ENCODE data around the gene ANKLE2. TPM values are rescaled to one million over a fixed set of nuclear protein-coding genes. Genes with fewer than 3 reads are reported as not detected.
A peak's percentile ranks its signal among the peaks of the same experiment; 100 is the strongest.

Gene ANKLE2
- total and polyA plus RNA-seq, 10 of the 15 experiments (the other 5 are each of a cell fraction or from before 2014, with no cell fraction given), result 4.3 to 89.4 (median 53.0) TPM

DNA sequence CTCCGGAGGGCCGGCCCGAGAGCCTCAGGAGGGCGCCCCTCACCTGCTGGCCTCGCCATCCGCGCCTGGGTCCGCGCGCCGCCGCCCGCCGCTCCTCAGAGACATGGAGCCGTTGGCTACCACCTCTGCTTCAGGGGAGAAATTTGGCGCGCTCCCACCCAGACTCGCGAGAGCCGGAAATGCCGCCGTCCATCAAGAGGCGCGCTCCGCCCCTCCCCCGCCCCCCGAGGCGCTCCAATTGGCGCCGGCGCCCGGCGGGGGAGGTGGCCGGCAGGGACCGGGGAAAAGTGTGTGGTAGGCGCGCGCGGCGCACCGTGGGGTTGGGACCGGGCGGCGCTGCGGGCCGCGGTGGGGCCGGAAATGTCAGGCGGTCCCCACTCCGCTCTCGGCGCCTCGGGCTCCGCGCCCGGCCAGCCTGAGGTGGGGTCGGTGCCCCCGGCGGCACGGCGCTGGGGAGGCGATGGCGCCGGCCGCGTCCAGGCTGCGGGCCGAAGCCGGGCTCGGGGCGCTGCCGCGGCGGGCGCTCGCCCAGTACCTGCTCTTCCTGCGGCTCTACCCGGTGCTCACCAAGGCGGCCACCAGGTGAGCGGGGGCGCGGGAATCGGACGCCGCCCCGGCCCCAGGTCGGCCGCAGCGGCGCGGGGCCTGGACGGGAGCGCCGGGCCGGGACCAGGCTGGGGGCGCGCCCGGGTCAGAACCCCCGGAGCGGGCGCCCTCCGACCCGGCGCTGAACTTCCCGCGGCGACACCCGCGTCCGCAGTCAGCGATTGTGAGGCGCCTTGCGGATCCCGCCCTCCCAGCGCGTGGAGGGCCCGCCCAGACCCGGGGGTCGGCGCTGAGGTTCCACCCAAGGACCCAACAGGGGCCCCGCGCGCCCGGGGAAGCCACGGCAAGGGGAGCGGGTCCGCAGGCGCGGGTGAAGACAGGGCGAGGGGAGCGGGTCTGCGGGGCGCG lies 74.1 kb downstream of the ANKLE2 start, which contains the start of the genes POLE and PXMP2 (continued):
- TF ChIP-seq KDM1A (IDR thresholded peaks at IDR 0.05; ENCODE audit: borderline replicate concordance), result no peak
- TF ChIP-seq, protein P1, sequence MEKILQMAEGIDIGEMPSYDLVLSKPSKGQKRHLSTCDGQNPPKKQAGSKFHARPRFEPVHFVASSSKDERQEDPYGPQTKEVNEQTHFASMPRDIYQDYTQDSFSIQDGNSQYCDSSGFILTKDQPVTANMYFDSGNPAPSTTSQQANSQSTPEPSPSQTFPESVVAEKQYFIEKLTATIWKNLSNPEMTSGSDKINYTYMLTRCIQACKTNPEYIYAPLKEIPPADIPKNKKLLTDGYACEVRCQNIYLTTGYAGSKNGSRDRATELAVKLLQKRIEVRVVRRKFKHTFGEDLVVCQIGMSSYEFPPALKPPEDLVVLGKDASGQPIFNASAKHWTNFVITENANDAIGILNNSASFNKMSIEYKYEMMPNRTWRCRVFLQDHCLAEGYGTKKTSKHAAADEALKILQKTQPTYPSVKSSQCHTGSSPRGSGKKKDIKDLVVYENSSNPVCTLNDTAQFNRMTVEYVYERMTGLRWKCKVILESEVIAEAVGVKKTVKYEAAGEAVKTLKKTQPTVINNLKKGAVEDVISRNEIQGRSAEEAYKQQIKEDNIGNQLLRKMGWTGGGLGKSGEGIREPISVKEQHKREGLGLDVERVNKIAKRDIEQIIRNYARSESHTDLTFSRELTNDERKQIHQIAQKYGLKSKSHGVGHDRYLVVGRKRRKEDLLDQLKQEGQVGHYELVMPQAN (conservative IDR thresholded peaks at IDR 0.05), result peak; percentile 99
- TF ChIP-seq BACH1 (IDR thresholded peaks at IDR 0.05; ENCODE audit: borderline replicate concordance), result 0 out of 2 replicates have a peak, but pooled peaks have one; percentile 67
- TF ChIP-seq NR2C1 (IDR thresholded peaks at IDR 0.05), result peak; percentile 21
- TF ChIP-seq HDGF (IDR thresholded peaks at IDR 0.05), result no peak
- TF ChIP-seq CHD2 (IDR thresholded peaks at IDR 0.05; ENCODE audit: borderline replicate concordance, low read depth, low read length), result peak; percentile 100
- TF ChIP-seq NBN (IDR thresholded peaks at IDR 0.05), result no peak
- TF ChIP-seq ZNF207 (IDR thresholded peaks at IDR 0.05; ENCODE audit: borderline replicate concordance), result peak; percentile 69; the same call in 1 of the 2 replicates
- no peak for TF ChIP-seq CHD1 (IDR thresholded peaks at IDR 0.05; ENCODE audit: low read depth, low read length)
- TF ChIP-seq, protein P2, sequence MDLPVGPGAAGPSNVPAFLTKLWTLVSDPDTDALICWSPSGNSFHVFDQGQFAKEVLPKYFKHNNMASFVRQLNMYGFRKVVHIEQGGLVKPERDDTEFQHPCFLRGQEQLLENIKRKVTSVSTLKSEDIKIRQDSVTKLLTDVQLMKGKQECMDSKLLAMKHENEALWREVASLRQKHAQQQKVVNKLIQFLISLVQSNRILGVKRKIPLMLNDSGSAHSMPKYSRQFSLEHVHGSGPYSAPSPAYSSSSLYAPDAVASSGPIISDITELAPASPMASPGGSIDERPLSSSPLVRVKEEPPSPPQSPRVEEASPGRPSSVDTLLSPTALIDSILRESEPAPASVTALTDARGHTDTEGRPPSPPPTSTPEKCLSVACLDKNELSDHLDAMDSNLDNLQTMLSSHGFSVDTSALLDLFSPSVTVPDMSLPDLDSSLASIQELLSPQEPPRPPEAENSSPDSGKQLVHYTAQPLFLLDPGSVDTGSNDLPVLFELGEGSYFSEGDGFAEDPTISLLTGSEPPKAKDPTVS (IDR thresholded peaks at IDR 0.05; ENCODE audit: low read depth, low read length), result 0 out of 2 replicates have a peak, but pooled peaks have one; percentile 64
- TF ChIP-seq, protein P3, sequence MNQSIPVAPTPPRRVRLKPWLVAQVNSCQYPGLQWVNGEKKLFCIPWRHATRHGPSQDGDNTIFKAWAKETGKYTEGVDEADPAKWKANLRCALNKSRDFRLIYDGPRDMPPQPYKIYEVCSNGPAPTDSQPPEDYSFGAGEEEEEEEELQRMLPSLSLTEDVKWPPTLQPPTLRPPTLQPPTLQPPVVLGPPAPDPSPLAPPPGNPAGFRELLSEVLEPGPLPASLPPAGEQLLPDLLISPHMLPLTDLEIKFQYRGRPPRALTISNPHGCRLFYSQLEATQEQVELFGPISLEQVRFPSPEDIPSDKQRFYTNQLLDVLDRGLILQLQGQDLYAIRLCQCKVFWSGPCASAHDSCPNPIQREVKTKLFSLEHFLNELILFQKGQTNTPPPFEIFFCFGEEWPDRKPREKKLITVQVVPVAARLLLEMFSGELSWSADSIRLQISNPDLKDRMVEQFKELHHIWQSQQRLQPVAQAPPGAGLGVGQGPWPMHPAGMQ (IDR thresholded peaks at IDR 0.05; ENCODE audit: borderline replicate concordance), result peak; percentile 69
- no peak for TF ChIP-seq NFYA (IDR thresholded peaks at IDR 0.05; ENCODE audit: borderline replicate concordance, low read depth, low read length)
- no peak for TF ChIP-seq HDAC2 (IDR thresholded peaks at IDR 0.05)
- TF ChIP-seq NFXL1 (IDR thresholded peaks at IDR 0.05; ENCODE audit: borderline replicate concordance), result no peak
- no peak for TF ChIP-seq IRF4 (IDR thresholded peaks at IDR 0.05; ENCODE audit: low read depth, low read length)
- TF ChIP-seq SREBF2 (IDR thresholded peaks at IDR 0.05; ENCODE audit: low read length), result 0 out of 2 replicates have a peak, but pooled peaks have one; percentile 30
- no peak for TF ChIP-seq FOS (IDR thresholded peaks at IDR 0.05; ENCODE audit: borderline replicate concordance, extremely low read depth, insufficient read length)
- peak; percentile 78 for TF ChIP-seq IKZF1 (conservative IDR thresholded peaks at IDR 0.05)
- TF ChIP-seq, protein P4, sequence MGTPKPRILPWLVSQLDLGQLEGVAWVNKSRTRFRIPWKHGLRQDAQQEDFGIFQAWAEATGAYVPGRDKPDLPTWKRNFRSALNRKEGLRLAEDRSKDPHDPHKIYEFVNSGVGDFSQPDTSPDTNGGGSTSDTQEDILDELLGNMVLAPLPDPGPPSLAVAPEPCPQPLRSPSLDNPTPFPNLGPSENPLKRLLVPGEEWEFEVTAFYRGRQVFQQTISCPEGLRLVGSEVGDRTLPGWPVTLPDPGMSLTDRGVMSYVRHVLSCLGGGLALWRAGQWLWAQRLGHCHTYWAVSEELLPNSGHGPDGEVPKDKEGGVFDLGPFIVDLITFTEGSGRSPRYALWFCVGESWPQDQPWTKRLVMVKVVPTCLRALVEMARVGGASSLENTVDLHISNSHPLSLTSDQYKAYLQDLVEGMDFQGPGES (IDR thresholded peaks at IDR 0.05), result peak; percentile 98
- peak; percentile 96 for TF ChIP-seq JUNB (IDR thresholded peaks at IDR 0.05)
- TF ChIP-seq, protein P5, sequence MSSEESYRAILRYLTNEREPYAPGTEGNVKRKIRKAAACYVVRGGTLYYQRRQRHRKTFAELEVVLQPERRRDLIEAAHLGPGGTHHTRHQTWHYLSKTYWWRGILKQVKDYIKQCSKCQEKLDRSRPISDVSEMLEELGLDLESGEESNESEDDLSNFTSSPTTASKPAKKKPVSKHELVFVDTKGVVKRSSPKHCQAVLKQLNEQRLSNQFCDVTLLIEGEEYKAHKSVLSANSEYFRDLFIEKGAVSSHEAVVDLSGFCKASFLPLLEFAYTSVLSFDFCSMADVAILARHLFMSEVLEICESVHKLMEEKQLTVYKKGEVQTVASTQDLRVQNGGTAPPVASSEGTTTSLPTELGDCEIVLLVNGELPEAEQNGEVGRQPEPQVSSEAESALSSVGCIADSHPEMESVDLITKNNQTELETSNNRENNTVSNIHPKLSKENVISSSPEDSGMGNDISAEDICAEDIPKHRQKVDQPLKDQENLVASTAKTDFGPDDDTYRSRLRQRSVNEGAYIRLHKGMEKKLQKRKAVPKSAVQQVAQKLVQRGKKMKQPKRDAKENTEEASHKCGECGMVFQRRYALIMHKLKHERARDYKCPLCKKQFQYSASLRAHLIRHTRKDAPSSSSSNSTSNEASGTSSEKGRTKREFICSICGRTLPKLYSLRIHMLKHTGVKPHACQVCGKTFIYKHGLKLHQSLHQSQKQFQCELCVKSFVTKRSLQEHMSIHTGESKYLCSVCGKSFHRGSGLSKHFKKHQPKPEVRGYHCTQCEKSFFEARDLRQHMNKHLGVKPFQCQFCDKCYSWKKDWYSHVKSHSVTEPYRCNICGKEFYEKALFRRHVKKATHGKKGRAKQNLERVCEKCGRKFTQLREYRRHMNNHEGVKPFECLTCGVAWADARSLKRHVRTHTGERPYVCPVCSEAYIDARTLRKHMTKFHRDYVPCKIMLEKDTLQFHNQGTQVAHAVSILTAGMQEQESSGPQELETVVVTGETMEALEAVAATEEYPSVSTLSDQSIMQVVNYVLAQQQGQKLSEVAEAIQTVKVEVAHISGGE (CRISPR knock-in tag; IDR thresholded peaks at IDR 0.05), result no peak
